Measurements from ENCODE around the gene BACH2. TPM values are rescaled to one million over a fixed set of nuclear protein-coding genes. Genes with fewer than 3 reads are reported as not detected.
"Not testable (repeated sequence)": the region's sequence is repeated elsewhere in the genome, so short reads cannot be mapped to it uniquely, and the experiment has no call there.

Gene BACH2
- 1 to 10 TPM in 1 of 2 donors, under 1 TPM in 1; 0.52 to 1.2 TPM for total RNA-seq

- TF ChIP-seq CTCF (IDR thresholded peaks at IDR 0.05): no peak
- no peaks in the 10 kb centered on the region for H3K36me3 ChIP-seq
- H3K4me3 ChIP-seq: peak within 1 kb of the TSS; percentile 58
- peaks cover 34% of the 10 kb centered on the region for H3K27me3 ChIP-seq
- peak within 1 kb of the TSS; percentile 53 for H3K27ac ChIP-seq
- no peaks in the 10 kb centered on the region for H3K9me3 ChIP-seq
- H3K4me1 ChIP-seq: peaks cover 9% of the 10 kb centered on the region
- H3K9ac ChIP-seq (ENCODE audit: low read depth in 2 of 2, low read length in 2 of 2): peak within 1 kb of the TSS; percentile 46 to 76
- intact Hi-C loops (cut with DNase I): loop anchor here (10.0 kb wide), 1 partner anchor 178 kb away; no protein-coding TSS in a partner anchor
- peak; percentile 92 for DNase-seq
Measured at GRCh38 chr6:90296341-90297114, at the start of gene BACH2. TSS of gene BACH2 (minus strand) at chr6:90296843. CDS start at chr6:90008844, 287,999 bp downstream.

- no peak overlapping the region for H3K27ac ChIP-seq
Measured at GRCh38 chr6:90343576-90343975, 46.9 kb upstream of the BACH2 start.

GRCh38 chr6:90338409-90338808 lies 41.8 kb upstream of the BACH2 start:
- no peak overlapping the region for H3K27ac ChIP-seq
- H3K4me3 ChIP-seq: no peak overlapping the region
- intact Hi-C loops (cut with DNase I): no loop called here
- no peak for TF ChIP-seq CTCF (IDR thresholded peaks at IDR 0.05)
- H3K36me3 ChIP-seq: no peaks in the 10 kb centered on the region
- no peaks in the 10 kb centered on the region for H3K27me3 ChIP-seq
- no peaks in the 10 kb centered on the region for H3K4me1 ChIP-seq
- H3K9me3 ChIP-seq: no peaks in the 10 kb centered on the region
- DNase-seq: no peak
- no peak overlapping the region for H3K9ac ChIP-seq (ENCODE audit: low read depth in 2 of 2, low read length in 2 of 2)

More at GRCh38 chr6:90343576-90343975, 46.9 kb upstream of the BACH2 start:
- Histone ChIP-seq H3K36me3 (no peaks in the 10 kb centered on the region), H3K27me3 (no peaks in the 10 kb centered on the region), H3K9ac (ENCODE audit: low read depth in 2 of 2, low read length in 2 of 2) (no peak overlapping the region), H3K4me3 (no peak overlapping the region), H3K9me3 (no peaks in the 10 kb centered on the region), H3K4me1 (no peaks in the 10 kb centered on the region)
- no peak for DNase-seq
- TF ChIP-seq CTCF (IDR thresholded peaks at IDR 0.05): no peak
- intact Hi-C loops (cut with DNase I): no loop called here

- intact Hi-C loops (cut with DNase I): no loop called here
- Histone ChIP-seq H3K27ac (no peak overlapping the region), H3K36me3 (no peaks in the 10 kb centered on the region), H3K27me3 (no peaks in the 10 kb centered on the region), H3K4me1 (no peaks in the 10 kb centered on the region), H3K9ac (ENCODE audit: low read depth in 2 of 2, low read length in 2 of 2) (no peak overlapping the region), H3K4me3 (no peak overlapping the region), H3K9me3 (no peaks in the 10 kb centered on the region)
- TF ChIP-seq CTCF (IDR thresholded peaks at IDR 0.05): no peak
- no peak for DNase-seq
Measured at GRCh38 chr6:90336388-90336947, 39.8 kb upstream of the BACH2 start.

GRCh38 chr6:90333928-90334327 lies 37.3 kb upstream of the BACH2 start:
- intact Hi-C loops (cut with DNase I): no loop called here
- Histone ChIP-seq H3K4me1 (no peaks in the 10 kb centered on the region), H3K9ac (ENCODE audit: low read depth in 2 of 2, low read length in 2 of 2) (no peak overlapping the region), H3K27me3 (no peaks in the 10 kb centered on the region), H3K27ac (no peak overlapping the region), H3K9me3 (no peaks in the 10 kb centered on the region), H3K36me3 (no peaks in the 10 kb centered on the region), H3K4me3 (no peak overlapping the region)
- DNase-seq: no peak
- TF ChIP-seq CTCF (IDR thresholded peaks at IDR 0.05): no peak

- H3K9ac ChIP-seq (ENCODE audit: low read depth in 2 of 2, low read length in 2 of 2); H3K27ac ChIP-seq; H3K27me3 ChIP-seq; intact Hi-C loops (cut with DNase I); H3K4me1 ChIP-seq; H3K4me3 ChIP-seq; DNase-seq; H3K36me3 ChIP-seq; H3K9me3 ChIP-seq: not testable (repeated sequence)
Measured at GRCh38 chr6:90332978-90333543, 36.4 kb upstream of the BACH2 start.
